GM18907 (cell line): ENCODE data around the gene SERINC4.

Experiments used
- ATAC-seq: cut with Tn5 transposase; IDR thresholded peaks from one replicate; pipeline ENCODE4 v1.9.1; 2021; ENCODE audit warnings: mild to moderate bottlenecking, moderate library complexity; ENCODE audit not compliant: unreplicated experiment

Gene SERINC4

DNA sequence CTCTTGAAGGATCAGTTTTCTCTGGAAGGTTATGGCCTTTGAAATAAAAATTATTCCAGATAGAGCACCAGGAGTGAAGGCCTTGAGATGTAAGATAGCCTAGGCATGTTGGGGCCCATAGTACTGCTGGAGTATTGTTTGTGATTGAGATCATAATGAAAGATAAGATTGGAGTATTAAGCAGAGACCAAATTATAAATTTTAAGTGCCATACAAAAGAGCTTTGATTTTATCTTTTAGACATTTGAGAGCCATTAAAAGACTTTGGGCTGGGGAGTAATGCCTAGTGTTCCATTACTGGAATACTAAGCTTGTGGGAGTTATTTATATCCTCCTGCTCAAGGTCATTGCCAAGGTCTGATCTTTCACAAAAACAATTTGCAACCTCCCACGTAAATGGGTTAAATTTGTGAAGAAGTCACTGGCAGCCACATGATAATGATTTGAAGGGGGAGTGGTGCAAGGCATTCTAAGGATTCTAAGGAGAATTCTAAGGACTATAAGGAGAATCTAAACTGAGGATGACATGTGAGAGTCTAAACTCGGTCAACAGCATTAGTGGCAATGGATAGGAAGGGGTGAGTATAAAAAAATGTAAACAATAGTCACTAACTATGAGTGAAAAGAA is 36.1 kb downstream of the SERINC4 start:
- ATAC-seq = no peak

DNA sequence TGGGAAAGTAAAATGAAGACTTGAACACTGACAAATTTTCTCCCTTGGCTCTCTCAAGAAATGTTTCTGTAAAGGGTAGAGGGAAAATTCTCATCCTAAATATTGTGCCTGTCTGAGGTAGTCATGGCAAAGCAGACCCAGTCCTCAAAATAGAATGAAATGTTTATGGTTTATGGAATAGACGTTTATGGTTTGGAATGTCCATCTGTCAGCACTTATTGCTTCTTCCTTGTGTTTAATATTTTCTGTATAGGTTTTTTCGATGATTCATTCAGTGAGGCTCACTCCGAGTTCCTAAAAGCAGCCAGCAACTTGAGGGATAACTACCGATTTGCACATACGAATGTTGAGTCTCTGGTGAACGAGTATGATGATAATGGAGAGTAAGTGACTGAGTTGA is 37.2 kb downstream of the SERINC4 start:
- no peak for ATAC-seq

DNA sequence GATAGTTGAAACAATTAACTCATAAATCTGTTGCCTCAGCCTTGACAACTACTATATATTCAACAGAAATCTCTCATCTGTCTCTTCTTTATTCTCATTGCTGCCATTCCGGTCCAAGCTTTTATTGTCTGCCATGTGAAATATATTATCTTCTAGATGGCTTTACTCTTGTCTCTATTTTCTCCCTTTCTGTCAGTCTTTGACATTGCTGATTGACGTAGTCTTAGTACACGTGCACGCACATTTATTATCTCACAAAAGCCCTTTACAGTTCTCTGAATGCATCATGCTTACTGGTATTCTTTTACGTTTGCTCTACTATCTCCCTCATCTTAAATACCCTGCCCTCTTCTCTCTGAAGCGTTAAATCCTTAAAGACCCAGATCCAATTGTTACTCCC is 48.1 kb downstream of the SERINC4 start:
- no peak for ATAC-seq

DNA sequence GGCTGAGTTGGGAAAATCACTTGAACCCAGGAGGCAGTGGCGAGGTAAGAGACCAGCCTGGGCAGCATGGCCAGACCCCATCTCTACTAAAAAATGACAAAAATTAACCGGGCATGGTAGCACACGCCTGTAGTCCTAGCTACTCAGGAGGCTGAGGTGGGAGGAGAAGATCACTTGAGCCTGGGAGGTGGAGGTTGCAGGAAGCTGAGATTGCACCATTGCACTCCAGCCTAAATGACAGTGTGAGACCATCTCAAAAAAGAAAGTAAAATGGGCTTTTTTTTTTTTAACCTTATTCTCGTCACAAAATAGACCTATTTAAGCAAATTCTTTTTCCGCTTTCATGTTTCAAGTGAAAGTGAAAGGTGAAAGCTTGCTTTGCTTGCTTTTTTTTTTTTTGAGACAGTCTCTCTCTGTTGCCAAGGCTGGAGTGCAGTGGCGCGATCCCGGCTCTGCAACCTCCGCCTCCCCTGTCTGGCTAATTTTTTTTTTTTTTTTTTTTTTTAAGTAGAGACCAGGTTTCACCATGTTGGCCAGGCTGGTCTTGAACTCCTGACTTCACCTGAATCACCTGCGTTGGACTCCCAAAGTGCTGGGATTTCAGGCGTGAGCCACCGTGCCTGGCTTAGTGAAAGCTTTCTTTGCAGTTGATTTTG is 50.2 kb downstream of the SERINC4 start:
- ATAC-seq = peak; percentile 56

DNA sequence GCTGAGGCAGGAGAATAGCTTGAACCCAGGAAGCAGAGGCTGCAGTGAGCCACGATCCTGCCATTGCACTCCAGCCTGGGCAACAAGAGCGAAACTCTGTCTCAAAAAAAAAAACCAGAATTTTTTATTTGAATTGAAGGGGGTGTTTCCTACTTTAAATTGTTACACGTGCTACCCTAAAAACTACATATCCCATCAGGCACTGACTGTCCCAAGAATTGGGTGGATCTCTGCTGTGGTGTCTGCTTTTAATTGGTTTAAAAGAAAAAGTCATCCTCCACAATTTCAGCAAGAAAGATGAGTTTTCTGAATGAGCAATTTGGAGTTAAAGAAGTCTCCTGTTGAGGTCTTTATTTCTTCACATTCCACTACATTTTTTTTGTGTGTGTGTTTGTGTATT is 51.6 kb downstream of the SERINC4 start:
- no peak for ATAC-seq

DNA sequence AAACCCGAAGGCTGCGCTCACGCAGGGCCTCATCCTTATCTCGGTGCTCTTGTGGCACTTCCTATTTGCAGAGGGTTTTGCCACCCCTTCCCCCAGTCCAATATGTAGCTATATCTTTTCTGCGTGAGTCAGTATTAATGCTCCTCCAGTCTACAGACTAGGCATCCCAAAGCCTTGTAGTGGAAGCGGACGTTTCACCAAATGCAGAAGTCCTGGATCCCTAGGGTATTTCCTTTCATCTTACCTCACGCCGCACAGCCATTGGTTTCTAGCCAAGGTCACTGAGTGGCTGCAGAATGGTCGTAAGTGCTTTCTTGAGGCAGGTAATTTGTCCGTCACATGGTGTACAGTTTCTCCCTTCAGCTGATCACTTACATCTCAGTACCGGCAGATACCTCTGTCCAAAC is 53.1 kb downstream of the SERINC4 start:
- peak; percentile 16 for ATAC-seq

DNA sequence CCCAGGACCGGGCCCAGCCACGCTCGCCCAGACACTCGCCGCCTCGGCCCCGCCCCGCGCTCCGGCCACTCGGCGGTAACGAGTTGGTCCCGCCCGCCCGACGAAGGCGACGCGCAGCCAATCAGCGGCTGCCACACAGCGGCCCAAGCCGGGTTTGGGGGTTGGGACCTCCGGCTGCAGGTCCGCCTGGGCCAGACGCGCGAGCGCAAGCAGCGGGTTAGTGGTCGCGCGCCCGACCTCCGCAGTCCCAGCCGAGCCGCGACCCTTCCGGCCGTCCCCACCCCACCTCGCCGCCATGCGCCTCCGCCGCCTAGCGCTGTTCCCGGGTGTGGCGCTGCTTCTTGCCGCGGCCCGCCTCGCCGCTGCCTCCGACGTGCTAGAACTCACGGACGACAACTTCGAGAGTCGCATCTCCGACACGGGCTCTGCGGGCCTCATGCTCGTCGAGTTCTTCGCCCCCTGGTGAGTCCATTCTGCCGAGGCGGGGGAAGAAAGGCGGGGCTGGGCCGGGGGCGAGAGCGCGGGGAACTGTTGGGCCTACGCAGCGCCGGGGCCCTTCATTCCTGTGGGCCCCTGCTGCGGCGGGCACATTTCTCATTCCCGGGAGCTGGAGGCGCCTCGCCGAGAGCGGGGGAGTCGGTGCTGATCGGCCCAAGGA is 53.6 kb downstream of the SERINC4 start, which contains the start of gene PDIA3:
Gene PDIA3, plus strand, starts transcription at position 194 of the 658 bp plus-strand sequence. Its CDS starts 102 bp downstream, at position 296.
- peak; percentile 72 for ATAC-seq
